HepG2 (cell line): ENCODE data around the gene TP73. TPM values are rescaled to one million over a fixed set of nuclear protein-coding genes. Genes with fewer than 3 reads are reported as not detected.

ENCODE experiments used
- ATAC-seq: fragments of 200-7000 bp; cut with Tn5 transposase; 3 replicates; pipeline ENCODE4 v1.9.1; 2020; ENCODE audit warnings: mild to moderate bottlenecking, moderate library complexity
- BruUV-seq: library from RNA; stranded (reverse); fragments of 400-500 nt; replicated peaks from 2 replicates; lab custom pipeline; 2021; lab: Mats Ljungman, UMichigan
- CTCF ChIA-PET: fragments of 300-600 bp; formaldehyde crosslinking; extraction: SDS; loops from one replicate; lab custom pipeline; 2021; ENCODE audit warnings: low total read pairs, inconsistent platforms, low intra/inter-chr PET ratio; lab: Yijun Ruan, JAX
- POLR2A ChIA-PET: fragments of 350-600 bp; sonication (Branson Sonifier 250); formaldehyde crosslinking; loops from one replicate; lab custom pipeline; 2020; ENCODE audit warnings: antibody characterized with exemption, inconsistent platforms; lab: Yijun Ruan, JAX
- DNase-seq: peaks from one replicate; pipeline ENCODE4 v3.0.0-alpha.2; 2015; ENCODE audit warnings: low spot score
- FAIRE-seq: peaks from 3 replicates; lab custom pipeline; 2011; peaks lifted over from hg19 to GRCh38; lab: Jason Lieb, UNC
- H2AFZ ChIP-seq: one replicate; pipeline ENCODE4 v1.6.1; 2011; ENCODE audit warnings: low read length, inconsistent platforms
- H3K27ac ChIP-seq: fragments of 300-600 bp; 3 replicates; pipeline ENCODE4 v1.8.0; 2011; ENCODE audit warnings: mixed run types, mild to moderate bottlenecking, mixed read lengths, low read length, inconsistent platforms; ENCODE audit not compliant: insufficient read depth; ENCODE audit errors: extremely low read length
- H3K27me3 ChIP-seq, 2 experiments: fragments of 200-600 bp in 1 of 2; 2 replicates in 1 of 2; 3 replicates in 1 of 2; pipeline versions ENCODE4 v1.6.0 to v1.8.0; 2011; ENCODE audit warnings: low read length in 2 of 2, mild to moderate bottlenecking in 2 of 2, moderate library complexity in 2 of 2, inconsistent platforms in 1 of 2; ENCODE audit not compliant: insufficient read depth in 2 of 2, control insufficient read depth in 1 of 2
- H3K36me3 ChIP-seq, 2 experiments: fragments of 200-600 bp in 1 of 2; replicated peaks in 1 of 2; 2 replicates in 1 of 2; 3 replicates in 1 of 2; pipeline versions ENCODE4 v1.5.1 to v1.8.0; 2011; ENCODE audit warnings: low read length in 2 of 2, inconsistent platforms in 1 of 2; ENCODE audit not compliant: insufficient read depth in 2 of 2, control insufficient read depth in 1 of 2
- H3K4me1 ChIP-seq: 2 replicates; pipeline ENCODE4 v1.5.1; 2012; ENCODE audit warnings: low read length, inconsistent platforms; ENCODE audit not compliant: insufficient read depth
- H3K4me2 ChIP-seq: 2 replicates; pipeline ENCODE4 v1.6.0; 2011; ENCODE audit warnings: low read depth, low read length, inconsistent platforms
- H3K4me3 ChIP-seq, 3 experiments: fragments of 200-600 bp in 1 of 3; sonication (generic), shearing (Covaris generic) in 1 of 3; replicated peaks in 1 of 3; 2 replicates each; pipeline ENCODE4 v1.5.1; 2011 to 2016; ENCODE audit warnings: low read length in 3 of 3, inconsistent platforms in 2 of 3, low read depth in 2 of 3, mild to moderate bottlenecking in 2 of 3, control low read depth in 1 of 3, mixed read lengths in 1 of 3; ENCODE audit not compliant: insufficient read depth in 1 of 3
- H3K79me2 ChIP-seq: one replicate; pipeline ENCODE4 v1.6.1; 2011; ENCODE audit warnings: low read length, inconsistent platforms; ENCODE audit not compliant: insufficient read depth
- H3K9ac ChIP-seq: 2 replicates; pipeline ENCODE4 v1.6.0; 2011; ENCODE audit warnings: mild to moderate bottlenecking, low read depth, low read length, inconsistent platforms; ENCODE audit not compliant: insufficient read depth
- H3K9me3 ChIP-seq: 2 replicates; pipeline ENCODE4 v1.5.1; 2012; ENCODE audit warnings: mild to moderate bottlenecking, low read length
- H4K20me1 ChIP-seq: 2 replicates; pipeline ENCODE4 v1.6.0; 2011; ENCODE audit warnings: inconsistent platforms, mild to moderate bottlenecking, low read length, moderate library complexity; ENCODE audit not compliant: insufficient read depth
- GZF1 ChIP-seq: sonication (generic); formaldehyde crosslinking; IDR thresholded peaks from 2 replicates; pipeline ENCODE4 v1.5.1; 2020; ENCODE audit warnings: mild to moderate bottlenecking, missing genetic modification reagents
- MTERF4 ChIP-seq: sonication (generic); formaldehyde crosslinking; IDR thresholded peaks from 2 replicates; pipeline ENCODE4 v1.8.0; 2023; ENCODE audit warnings: mild to moderate bottlenecking, missing genetic modification reagents
- RELA ChIP-seq: sonication (generic); formaldehyde crosslinking; IDR thresholded peaks from 2 replicates; pipeline ENCODE4 v1.4.0; 2020; ENCODE audit warnings: missing genetic modification reagents
- SALL2 ChIP-seq: sonication (generic); formaldehyde crosslinking; IDR thresholded peaks from 2 replicates; pipeline ENCODE4 v1.8.1; 2023; ENCODE audit warnings: mild to moderate bottlenecking, missing genetic modification reagents, inconsistent platforms
- THYN1 ChIP-seq: sonication (generic); formaldehyde crosslinking; IDR thresholded peaks from 2 replicates; pipeline ENCODE4 v1.8.1; 2023; ENCODE audit warnings: low read depth, mild to moderate bottlenecking, moderate library complexity, missing genetic modification reagents, borderline replicate concordance
- ZNF329 ChIP-seq: sonication (generic); formaldehyde crosslinking; IDR thresholded peaks from 2 replicates; pipeline ENCODE4 v1.9.0; 2021; ENCODE audit warnings: low read depth, mild to moderate bottlenecking, missing genetic modification reagents
- ZNF781 ChIP-seq: sonication (generic); formaldehyde crosslinking; IDR thresholded peaks from 2 replicates; pipeline ENCODE4 v1.5.1; 2020; ENCODE audit warnings: borderline replicate concordance, mild to moderate bottlenecking, missing genetic modification reagents; ENCODE audit errors: not compliant biosample characterization
- WGBS: methylation state at CpG from one replicate; pipeline ENCODE4 v1.1.6; 2017; ENCODE audit warnings: low lambda C conversion rate; 5-methylcytosine and 5-hydroxymethylcytosine counted together
- in situ Hi-C: cut with HindIII; loops from 2 replicates; pipeline ENCODE4 v1.10.0; 2017; ENCODE audit warnings: low pct_unique_long_range_greater_than_20kb; ENCODE audit not compliant: extremely low pct_ligation_motif_present
- intact Hi-C: fragments of 100-400 bp; cut with micrococcal nuclease; formaldehyde crosslinking; loops from one replicate; pipeline ENCODE4 v1.10.0; 2022; ENCODE audit not compliant: unreplicated experiment
- polyA plus RNA-seq, 8 experiments: library from polyadenylated mRNA; depleted of rRNA in 3 of 8; stranded (reverse) in 7 of 8; unstranded in 1 of 8; fragments of >200 nt; fragmentation: Illumina TruSeq in 4 of 8; extraction: Trizol in 4 of 8; gene quantifications; 2 replicates each; pipeline versions ENCODE4 v1.2.1 to v1.2.3, GENCODE V29; 2011 to 2016; ENCODE audit warnings: low read depth in 4 of 8, missing spikeins in 1 of 8, mixed read lengths in 1 of 8; ENCODE audit not compliant: insufficient read depth in 1 of 8
- total RNA-seq, 5 experiments: library from RNA; depleted of rRNA; stranded (reverse); fragments of >200 nt; fragmentation: Illumina TruSeq; extraction: Trizol; gene quantifications; 2 replicates each; pipeline ENCODE4 v1.2.3, GENCODE V29; 2016; ENCODE audit warnings: low read depth in 1 of 5
- TF ChIP-seq, protein P1 (sequence below): sonication (generic); formaldehyde crosslinking; IDR thresholded peaks from 2 replicates; pipeline ENCODE4 v1.4.0; 2020; ENCODE audit warnings: mild to moderate bottlenecking, missing genetic modification reagents

The TP73 gene
- total and polyA plus RNA-seq, 2 of the 13 experiments (the other 11 are each of a cell fraction or from before 2014, with no cell fraction given): 0.49 to 1.1 TPM

DNA sequence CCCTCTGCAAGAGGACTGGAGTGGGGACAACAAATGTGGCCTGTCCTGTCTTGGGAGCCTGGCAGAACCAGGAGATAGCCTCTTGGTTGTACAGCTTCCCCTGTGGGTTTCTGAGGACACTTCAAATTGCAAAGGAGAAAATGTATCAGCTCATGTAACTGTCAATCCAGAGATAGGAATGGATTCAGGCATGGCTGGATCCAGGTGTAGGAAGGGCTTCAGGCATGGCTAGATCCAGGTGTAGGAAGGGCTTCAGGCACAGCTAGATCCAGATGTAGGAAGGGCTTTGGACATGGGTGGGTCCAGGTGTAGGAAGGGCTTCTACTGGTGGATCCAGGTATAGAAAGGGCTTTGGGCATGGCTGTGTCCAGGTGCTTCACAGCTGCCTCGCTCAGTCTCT is 30.9 kb downstream of the TP73 start:
- no peaks in the 10 kb centered on the region for H4K20me1 ChIP-seq
- ATAC-seq (no peak), DNase-seq (no peak), FAIRE-seq (no peak)
- H3K9ac ChIP-seq: no peak overlapping the region
- H3K4me2 ChIP-seq: no peak overlapping the region
- H3K27me3 ChIP-seq: no peaks in the 10 kb centered on the region; a peak in 1 of 5 replicates
- H3K4me3 ChIP-seq: no peak overlapping the region
- intact Hi-C loops: no loop called here
- no peak overlapping the region for H3K27ac ChIP-seq
- H2AFZ ChIP-seq: no peak overlapping the region
- TF ChIP-seq SALL2 (CRISPR knock-in tag): no peak
- TF ChIP-seq MTERF4 (CRISPR knock-in tag): no peak
- TF ChIP-seq RELA: no peak
- no peak for TF ChIP-seq GZF1 (CRISPR knock-in tag)
- TF ChIP-seq, protein P1, sequence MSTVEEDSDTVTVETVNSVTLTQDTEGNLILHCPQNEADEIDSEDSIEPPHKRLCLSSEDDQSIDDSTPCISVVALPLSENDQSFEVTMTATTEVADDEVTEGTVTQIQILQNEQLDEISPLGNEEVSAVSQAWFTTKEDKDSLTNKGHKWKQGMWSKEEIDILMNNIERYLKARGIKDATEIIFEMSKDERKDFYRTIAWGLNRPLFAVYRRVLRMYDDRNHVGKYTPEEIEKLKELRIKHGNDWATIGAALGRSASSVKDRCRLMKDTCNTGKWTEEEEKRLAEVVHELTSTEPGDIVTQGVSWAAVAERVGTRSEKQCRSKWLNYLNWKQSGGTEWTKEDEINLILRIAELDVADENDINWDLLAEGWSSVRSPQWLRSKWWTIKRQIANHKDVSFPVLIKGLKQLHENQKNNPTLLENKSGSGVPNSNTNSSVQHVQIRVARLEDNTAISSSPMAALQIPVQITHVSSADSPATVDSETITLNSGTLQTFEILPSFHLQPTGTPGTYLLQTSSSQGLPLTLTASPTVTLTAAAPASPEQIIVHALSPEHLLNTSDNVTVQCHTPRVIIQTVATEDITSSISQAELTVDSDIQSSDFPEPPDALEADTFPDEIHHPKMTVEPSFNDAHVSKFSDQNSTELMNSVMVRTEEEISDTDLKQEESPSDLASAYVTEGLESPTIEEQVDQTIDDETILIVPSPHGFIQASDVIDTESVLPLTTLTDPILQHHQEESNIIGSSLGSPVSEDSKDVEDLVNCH (CRISPR knock-in tag): no peak
- TF ChIP-seq ZNF329 (CRISPR knock-in tag): peak; percentile 99
- no peak for TF ChIP-seq ZNF781 (CRISPR knock-in tag)
- TF ChIP-seq THYN1 (CRISPR knock-in tag): no peak
- H3K4me1 ChIP-seq: no peaks in the 10 kb centered on the region
- no TSS peak for BruUV-seq
- 100% methylated on average over 1 of the region's 1 CpG for WGBS
- H3K79me2 ChIP-seq: no peaks in the 10 kb centered on the region
- in situ Hi-C loops: no loop called here
- CTCF ChIA-PET: no interaction called here
- POLR2A ChIA-PET: no interaction called here
- H3K9me3 ChIP-seq: no peaks in the 10 kb centered on the region
- H3K36me3 ChIP-seq: no peaks in the 10 kb centered on the region; a peak in 1 of 5 replicates
